ENCODE measurements around the gene MRPL37.

- TF ChIP-seq RFX5 (IDR thresholded peaks at IDR 0.05) = no peak
- no peak for TF ChIP-seq RAD21 (conservative IDR thresholded peaks at IDR 0.05 in 1 of 2, IDR thresholded peaks at IDR 0.05 in 1 of 2)
- TF ChIP-seq POLR2A (IDR thresholded peaks at IDR 0.05; ENCODE audit: low read length) = no peak
- TF ChIP-seq CHD2 (IDR thresholded peaks at IDR 0.05; ENCODE audit: low read length, partially characterized antibody) = no peak
Measured at GRCh38 chr1:54168206-54168965, 31.6 kb upstream of the MRPL37 start.
